Activated T-helper 1 cell treated with anti-CD3 and anti-CD28 coated beads, Interleukin-2, amount 50 U/mL, for 16 hours (primary cell): ENCODE measurements around the gene CCSER1.

ENCODE experiments used
- DNase-seq, 2 donors: peaks; one replicate each; pipeline ENCODE4 v3.0.0-alpha.2; 2020; ENCODE audit warnings: low read depth in 1 of 2, low spot score in 1 of 2

CCSER1 gene

DNA sequence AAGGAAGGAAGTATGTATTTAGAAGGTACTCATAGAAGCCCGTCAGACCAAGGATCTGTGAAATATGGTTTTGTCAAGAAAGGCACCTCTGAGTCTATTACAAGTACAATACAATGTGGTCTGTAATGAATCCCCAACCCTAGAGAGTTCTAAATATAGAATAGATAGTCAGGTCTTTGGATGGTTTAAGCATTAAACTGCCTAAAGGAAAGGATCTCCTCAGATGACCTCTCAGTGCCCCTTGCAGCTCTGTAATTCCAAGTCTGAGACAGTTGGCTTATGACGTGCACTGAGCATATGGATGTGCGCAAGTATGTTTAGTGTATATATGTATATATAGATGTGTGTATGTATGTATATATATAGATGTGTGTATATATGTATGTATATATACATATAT lies 62.0 kb downstream of the CCSER1 start:
- no peak for DNase-seq

- DNase-seq: no peak
Observed at GRCh38 chr4:90189946-90190345, 62.8 kb downstream of the CCSER1 start.

- DNase-seq: no peak
Observed at GRCh38 chr4:90190525-90190924, 63.3 kb downstream of the CCSER1 start.

DNA sequence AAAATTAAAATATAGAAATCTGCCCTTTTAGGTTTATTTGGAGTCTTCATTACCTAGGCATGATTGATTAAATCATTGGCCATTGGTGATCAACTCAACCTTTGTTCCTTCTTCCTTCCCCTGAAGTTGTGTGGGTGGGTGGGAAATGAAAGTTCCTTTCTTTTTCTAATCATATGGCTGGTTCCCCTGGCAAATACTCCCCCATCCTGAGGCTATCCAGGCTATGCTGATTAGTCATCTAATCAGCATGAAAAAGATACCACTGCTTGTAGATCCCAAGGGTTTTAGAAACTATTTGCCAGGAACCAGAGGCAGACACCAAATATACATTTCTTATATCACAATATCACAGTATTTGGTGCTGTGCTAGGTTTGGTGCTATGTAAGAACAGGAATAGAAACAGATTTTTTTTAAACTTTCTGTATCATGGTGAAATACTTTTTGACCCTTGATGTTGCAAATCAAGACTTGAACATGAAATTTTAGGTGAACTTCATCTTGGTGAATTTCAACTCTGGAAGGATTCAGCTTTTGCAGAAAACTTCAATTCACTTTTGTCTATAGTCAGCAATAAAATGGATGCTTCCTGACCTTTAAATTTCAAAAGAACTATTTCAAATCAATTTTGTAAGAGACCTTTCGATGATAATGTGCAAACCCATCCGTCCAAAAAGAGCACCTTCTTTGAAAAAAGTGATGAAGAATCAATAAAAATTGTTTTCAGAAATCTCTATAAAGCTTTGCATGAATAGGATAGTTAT lies 71.1 kb downstream of the CCSER1 start:
- no peak for DNase-seq

- no peak for DNase-seq
Observed at GRCh38 chr4:90207887-90208454, 80.8 kb downstream of the CCSER1 start.

- DNase-seq: no peak
Observed at GRCh38 chr4:90209922-90210321, 82.7 kb downstream of the CCSER1 start.

DNA sequence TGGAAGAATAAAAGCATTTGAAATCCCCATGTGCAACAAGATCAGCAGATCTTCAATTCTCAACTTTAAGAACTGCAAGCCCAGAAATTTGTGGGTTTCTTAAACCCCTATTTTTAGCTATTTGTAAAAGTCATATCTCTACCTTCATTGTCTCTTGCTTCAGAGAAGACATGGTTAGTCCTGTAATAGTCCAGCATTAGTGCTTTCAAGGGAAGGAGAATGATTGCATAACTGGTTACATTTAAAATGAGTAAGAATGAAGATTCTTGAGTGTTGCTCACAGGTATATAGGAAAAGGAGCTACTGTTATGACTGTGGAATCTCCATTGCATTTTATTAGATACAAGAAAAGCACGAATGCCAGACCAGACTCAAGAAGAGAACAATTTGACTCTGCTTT lies 84.0 kb downstream of the CCSER1 start:
- no peak for DNase-seq

- no peak for DNase-seq
Observed at GRCh38 chr4:90215286-90215685, 88.1 kb downstream of the CCSER1 start.

DNA sequence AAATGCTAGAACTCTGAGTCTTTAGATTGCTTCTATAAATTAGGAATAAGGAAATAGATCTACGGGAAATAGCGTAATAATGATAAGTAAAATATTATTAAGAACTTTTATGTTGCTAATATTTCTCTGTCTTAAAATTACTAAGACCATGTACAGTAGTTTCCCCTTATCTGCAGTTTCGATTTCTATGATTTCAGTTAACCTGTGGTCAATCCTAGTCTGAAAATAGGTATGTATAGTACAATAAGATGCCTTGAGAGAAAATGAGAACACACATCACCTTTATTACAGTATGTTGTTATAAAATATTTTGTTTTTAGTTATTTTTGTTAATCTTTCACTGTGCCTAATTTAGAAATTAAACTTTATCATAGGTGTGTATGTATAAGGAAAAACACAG lies 92.6 kb downstream of the CCSER1 start:
- no peak for DNase-seq

GRCh38 chr4:90220459-90220858 lies 93.3 kb downstream of the CCSER1 start:
- no peak for DNase-seq

- no peak for DNase-seq
Observed at GRCh38 chr4:90226734-90227133, 99.5 kb downstream of the CCSER1 start.

DNA sequence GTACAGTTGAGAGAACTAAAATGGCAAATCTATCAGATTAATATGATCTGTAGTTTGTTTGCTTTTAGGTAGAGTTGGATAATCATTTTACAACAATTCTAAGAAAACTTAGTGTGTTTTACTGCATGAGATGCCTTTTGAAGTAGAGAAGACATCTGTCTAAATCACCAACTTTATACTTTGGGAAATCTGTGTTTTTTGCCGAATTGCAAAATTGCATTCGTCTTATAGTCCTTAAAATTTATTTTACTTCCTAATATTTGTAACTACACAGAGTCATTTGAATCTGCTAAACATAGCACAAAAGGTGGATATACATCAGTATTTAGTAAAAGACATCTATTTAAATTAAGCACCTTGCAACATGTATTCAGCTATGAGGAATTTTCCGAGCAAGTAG lies 100.0 kb downstream of the CCSER1 start:
- no peak for DNase-seq

DNA sequence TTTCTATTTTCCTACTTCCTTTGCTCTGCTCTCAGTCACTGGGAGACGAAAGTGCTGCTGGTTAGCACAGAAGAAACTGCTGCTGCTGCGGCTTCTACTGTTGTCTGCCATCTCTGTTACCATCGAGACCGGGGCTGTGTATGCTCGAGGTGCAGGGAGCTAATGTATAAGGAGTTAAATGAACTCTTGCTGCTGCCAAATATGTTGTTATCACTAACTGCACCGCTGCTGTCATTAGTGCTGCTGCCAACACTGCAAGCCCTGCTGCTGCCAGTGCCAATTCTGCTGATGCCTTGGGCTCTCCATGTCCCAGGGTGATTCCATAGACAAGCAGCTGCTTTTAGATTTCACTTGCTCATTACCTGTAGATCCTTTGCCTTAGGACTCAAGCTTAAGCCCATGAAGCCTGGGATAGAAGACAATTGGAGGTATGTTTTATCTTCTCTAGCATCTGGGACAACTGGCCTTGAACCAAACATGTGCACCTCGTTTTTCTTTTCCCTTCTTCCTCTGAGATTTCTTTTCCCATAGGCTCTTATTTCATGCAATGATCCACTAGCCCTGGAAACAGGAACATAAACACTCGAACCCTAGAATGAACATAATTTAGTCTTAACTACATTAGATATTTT lies 107.8 kb downstream of the CCSER1 start:
- no peak for DNase-seq

- DNase-seq: no peak
Observed at GRCh38 chr4:90237751-90238530, 110.7 kb downstream of the CCSER1 start.

DNA sequence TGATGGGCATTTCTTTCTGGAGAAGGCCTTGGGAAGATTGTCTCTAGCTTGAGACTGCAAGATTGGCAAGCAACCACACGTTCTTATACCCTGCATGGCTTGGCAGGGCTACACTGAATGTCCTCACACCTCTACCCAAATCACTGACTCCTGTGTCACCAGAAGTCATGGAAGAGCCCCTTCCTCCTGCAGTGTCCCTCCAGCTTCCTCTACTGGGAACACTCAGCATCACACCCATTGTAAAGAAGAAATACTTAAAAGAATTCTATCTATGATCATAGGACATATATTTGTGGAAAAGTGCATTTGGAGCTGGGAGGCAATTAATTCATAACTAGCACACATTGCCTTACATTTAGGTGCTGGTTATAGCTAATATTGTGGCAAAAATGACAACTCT lies 113.1 kb downstream of the CCSER1 start:
- no peak for DNase-seq

- no peak for DNase-seq
Observed at GRCh38 chr4:90241008-90241407, 113.8 kb downstream of the CCSER1 start.

- DNase-seq: no peak
Observed at GRCh38 chr4:90245837-90246236, 118.6 kb downstream of the CCSER1 start.

DNA sequence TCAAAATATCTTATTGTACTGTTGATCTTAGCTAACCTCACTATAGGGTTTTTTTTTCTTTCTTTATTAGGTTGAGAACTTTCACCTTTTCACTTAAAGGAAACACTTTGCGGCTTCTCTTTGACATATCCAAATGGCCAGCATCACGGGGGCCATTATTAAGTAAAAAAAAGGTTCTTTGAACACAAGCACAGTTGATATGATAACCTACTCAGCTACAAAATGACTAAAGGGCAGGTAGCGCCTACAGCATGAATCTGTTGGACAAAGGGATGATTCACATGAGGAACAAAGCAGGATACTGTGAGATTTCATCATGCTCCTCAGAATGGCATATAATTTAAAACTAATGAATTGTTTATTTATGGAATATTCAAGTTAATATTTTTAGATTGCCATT lies 119.6 kb downstream of the CCSER1 start:
- no peak for DNase-seq

GRCh38 chr4:90254357-90254756 lies 127.2 kb downstream of the CCSER1 start:
- no peak for DNase-seq

DNA sequence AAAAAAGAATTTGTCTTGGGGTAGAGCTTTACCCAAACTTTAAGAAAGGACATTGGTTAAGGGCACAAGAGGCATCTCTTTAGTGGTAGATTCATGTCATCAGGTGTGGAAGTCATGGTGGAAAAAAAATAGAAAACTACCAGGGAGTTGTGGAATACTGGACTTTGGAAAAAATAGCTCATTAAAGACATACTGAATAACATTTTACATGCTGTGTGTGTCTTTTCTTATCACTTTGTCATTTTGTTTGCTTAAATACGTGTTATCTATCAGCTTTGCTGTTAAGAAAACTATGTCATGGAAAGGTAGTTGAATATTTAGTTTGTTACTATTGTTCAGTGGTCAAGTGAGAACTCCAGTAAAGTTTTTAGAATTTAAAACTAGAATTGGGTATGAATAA lies 147.0 kb downstream of the CCSER1 start:
- no peak for DNase-seq

GRCh38 chr4:90280954-90281353 lies 153.8 kb downstream of the CCSER1 start:
- DNase-seq: no peak
